Peyer's patch (tissue), 4 donors: ENCODE measurements around the gene FOXO1. TPM values are rescaled to one million over a fixed set of nuclear protein-coding genes. Genes with fewer than 3 reads are reported as not detected.
A peak's percentile ranks its signal among the peaks of the same experiment; 100 is the strongest.
"Not testable (repeated sequence)": the region's sequence is repeated elsewhere in the genome, so short reads cannot be mapped to it uniquely, and the experiment has no call there.

Source experiments
- DNase-seq, 3 donors: peaks; one replicate each; pipeline ENCODE4 v3.0.0-alpha.2; 2017 to 2019
- H3K27ac ChIP-seq, 4 donors: fragments of 200-600 bp; sonication (generic); one replicate each; pipeline ENCODE4 v1.5.1; 2016 to 2019
- H3K27me3 ChIP-seq, 2 donors: fragments of 200-600 bp; sonication (generic); one replicate each; pipeline ENCODE4 v1.5.1; 2019
- H3K36me3 ChIP-seq, 3 donors: fragments of 200-600 bp; sonication (generic); one replicate each; pipeline ENCODE4 v1.5.1; 2016 to 2019
- H3K4me1 ChIP-seq, 4 donors: fragments of 200-600 bp; sonication (generic); one replicate each; pipeline ENCODE4 v1.5.1; 2016 to 2019
- H3K4me3 ChIP-seq, 4 donors: fragments of 200-600 bp; sonication (generic); 1 replicate in 3 of 4; 2 replicates in 1 of 4; pipeline ENCODE4 v1.5.1; 2016 to 2019; ENCODE audit warnings: mild to moderate bottlenecking in 1 of 4
- H3K9me3 ChIP-seq, 4 donors: fragments of 200-600 bp; sonication (generic); one replicate each; pipeline ENCODE4 v1.5.1; 2016 to 2019; ENCODE audit warnings: mild to moderate bottlenecking in 1 of 4
- POLR2A ChIP-seq, 2 donors: fragments of 450-650 bp; IDR thresholded peaks; one replicate each; pipeline ENCODE4 v1.5.1; 2017; ENCODE audit warnings: antibody characterized with exemption in 2 of 2, mild to moderate bottlenecking in 2 of 2, moderate library complexity in 2 of 2
- total RNA-seq, 4 donors: library from RNA; depleted of rRNA; stranded (reverse); fragments of >200 nt; gene quantifications; one replicate each; pipeline ENCODE4 v1.1.0, GENCODE V29; 2016
- TF ChIP-seq, protein P1 (sequence below), 6 experiments: fragments of 450-650 bp in 4 of 6; fragments of 200-600 bp in 2 of 6; sonication (generic) in 1 of 6; IDR thresholded peaks; one replicate each; pipeline ENCODE4 v1.5.1; 2017 to 2019; ENCODE audit warnings: antibody characterized with exemption in 6 of 6, mild to moderate bottlenecking in 3 of 6, moderate library complexity in 1 of 6

Gene FOXO1
- total RNA-seq, result 10 to 100 TPM; 22.2 to 32.2 (median 26.8) TPM

DNA sequence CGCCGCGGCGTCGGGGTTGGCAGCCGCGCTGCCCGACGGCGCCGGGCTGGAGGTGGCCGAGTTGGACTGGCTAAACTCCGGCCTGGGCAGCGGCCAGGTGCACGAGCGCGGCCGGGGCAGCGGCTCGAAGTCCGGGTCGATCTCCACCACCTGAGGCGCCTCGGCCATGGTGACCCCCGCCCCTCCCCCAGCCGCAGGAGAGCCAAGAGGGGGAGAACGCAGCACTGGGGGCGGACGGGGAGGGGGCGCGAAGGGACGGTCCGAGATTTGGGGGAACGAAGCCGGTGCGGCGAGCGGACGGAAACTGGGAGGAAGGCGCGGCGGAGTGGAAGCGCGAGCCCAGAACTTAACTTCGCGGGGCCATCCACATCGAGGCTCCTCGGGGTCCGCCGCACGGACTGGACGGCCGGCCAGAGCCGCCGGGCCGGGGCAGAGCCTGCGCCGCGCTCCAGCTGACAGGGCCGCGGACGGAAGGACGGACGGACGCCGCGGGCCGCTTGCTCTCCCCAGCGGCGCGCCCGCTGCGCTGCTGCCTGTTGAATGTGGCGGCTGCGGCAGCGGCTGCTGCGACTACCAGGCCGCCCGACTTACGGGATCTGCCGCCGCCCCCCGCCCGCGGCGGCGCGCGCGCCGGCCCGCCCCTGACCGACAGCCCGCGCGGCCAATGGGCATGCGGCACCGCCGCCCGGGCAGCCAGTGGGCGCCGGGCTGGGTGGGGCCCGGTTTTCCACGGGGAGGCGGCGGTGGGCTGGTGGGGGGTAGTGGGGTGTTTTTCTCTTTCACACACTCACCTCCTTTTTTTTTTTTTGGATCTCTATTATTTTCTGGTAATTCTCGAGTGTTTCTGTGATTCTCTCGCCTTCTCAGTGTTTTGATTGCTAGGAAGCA, at the start of gene FOXO1:
FOXO1 (minus strand) TSS at position 597 of the 888 bp plus-strand sequence; CDS start at position 168, 429 bp downstream.
- DNase-seq, result peak; percentile 87 to 95 (median 93)
- no peaks in the 10 kb centered on the region for H3K36me3 ChIP-seq
- peaks cover 0 to 18% (median 8%) of the 10 kb centered on the region in 4 donors for H3K4me1 ChIP-seq
- no peaks in the 10 kb centered on the region for H3K9me3 ChIP-seq
- peak within 1 kb of the TSS; percentile 97 to 100 (median 99) for H3K27ac ChIP-seq
- H3K27me3 ChIP-seq, result no peaks in the 10 kb centered on the region
- TF ChIP-seq POLR2A (IDR thresholded peaks at IDR 0.05), result peak; percentile 80 to 98
- TF ChIP-seq, protein P1, sequence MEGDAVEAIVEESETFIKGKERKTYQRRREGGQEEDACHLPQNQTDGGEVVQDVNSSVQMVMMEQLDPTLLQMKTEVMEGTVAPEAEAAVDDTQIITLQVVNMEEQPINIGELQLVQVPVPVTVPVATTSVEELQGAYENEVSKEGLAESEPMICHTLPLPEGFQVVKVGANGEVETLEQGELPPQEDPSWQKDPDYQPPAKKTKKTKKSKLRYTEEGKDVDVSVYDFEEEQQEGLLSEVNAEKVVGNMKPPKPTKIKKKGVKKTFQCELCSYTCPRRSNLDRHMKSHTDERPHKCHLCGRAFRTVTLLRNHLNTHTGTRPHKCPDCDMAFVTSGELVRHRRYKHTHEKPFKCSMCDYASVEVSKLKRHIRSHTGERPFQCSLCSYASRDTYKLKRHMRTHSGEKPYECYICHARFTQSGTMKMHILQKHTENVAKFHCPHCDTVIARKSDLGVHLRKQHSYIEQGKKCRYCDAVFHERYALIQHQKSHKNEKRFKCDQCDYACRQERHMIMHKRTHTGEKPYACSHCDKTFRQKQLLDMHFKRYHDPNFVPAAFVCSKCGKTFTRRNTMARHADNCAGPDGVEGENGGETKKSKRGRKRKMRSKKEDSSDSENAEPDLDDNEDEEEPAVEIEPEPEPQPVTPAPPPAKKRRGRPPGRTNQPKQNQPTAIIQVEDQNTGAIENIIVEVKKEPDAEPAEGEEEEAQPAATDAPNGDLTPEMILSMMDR (IDR thresholded peaks at IDR 0.05), result no peak
- peak within 1 kb of the TSS; percentile 81 to 98 (median 96) for H3K4me3 ChIP-seq

DNA sequence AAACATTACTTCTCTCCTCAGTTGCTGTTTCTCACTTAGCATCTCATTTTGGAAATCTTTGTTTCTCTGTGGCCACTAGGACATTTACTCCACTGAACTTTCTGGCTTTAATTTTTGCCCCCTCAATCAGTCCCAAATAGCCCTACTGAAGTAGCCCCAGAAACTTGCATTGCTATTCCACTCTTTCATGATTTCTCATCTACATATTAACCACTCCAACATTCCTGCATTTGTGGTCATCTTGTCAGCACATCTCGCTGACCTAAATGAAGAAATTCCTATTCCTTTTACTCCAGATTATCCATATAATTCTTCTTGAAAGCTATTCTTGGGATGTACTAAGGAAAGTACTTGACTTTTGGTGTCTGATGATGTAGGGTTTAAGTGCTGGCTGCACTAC, 48.0 kb upstream of the FOXO1 start:
- H3K4me1 ChIP-seq, DNase-seq, H3K27me3 ChIP-seq, H3K9me3 ChIP-seq, H3K4me3 ChIP-seq, H3K27ac ChIP-seq: not testable (repeated sequence)
- peaks cover 0 to 34% (median 0%) of the 10 kb centered on the region in 3 donors for H3K36me3 ChIP-seq

DNA sequence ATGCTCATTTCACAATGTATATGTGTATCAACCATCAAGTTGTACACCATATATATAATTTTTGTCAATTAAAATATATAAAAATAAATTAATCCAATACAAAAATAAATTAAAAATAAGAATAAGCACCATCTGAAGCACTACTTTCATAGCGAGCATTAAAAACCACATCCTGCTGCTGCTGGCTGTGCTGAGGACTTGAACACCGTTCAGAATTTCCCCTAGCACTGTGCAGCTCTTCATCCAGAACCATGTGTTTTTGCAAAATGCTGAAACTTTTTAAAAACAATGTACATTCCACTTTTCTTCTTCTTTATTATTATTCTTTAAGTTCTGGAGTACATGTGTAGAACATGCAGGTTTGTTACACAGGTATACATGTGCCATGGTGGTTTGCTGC, 40.0 kb upstream of the FOXO1 start:
- Histone ChIP-seq H3K27ac (no peak overlapping the region), H3K4me1 (no peaks in the 10 kb centered on the region), H3K27me3 (no peaks in the 10 kb centered on the region), H3K36me3 (no peaks in the 10 kb centered on the region), H3K9me3 (peaks cover 0 to 3% (median 0%) of the 10 kb centered on the region in 4 donors), H3K4me3 (no peak overlapping the region)
- no peak for TF ChIP-seq POLR2A (IDR thresholded peaks at IDR 0.05)
- TF ChIP-seq, protein P1 (IDR thresholded peaks at IDR 0.05), result no peak
- DNase-seq, result no peak

DNA sequence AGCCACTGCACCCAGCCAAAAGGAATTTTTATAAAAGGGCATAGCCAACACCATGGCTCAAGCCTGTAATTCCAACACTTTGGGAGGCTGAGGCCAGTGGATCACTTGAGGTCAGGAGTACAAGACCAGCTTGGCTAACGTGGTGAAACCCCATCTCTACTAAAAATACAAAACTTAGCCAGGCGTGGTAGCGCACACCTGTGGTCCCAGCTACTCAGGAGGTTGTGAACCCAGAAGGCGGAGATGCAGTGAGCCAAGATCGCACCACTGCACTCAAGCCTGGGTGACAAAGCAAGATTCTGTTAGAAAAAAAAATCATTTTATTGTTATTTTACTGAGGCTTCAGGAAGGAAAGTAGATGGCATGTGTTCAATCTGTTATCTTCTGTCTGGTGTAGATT, 31.3 kb upstream of the FOXO1 start:
- Histone ChIP-seq H3K27ac (no peak overlapping the region), H3K36me3 (no peaks in the 10 kb centered on the region), H3K4me3 (no peak overlapping the region), H3K4me1 (no peaks in the 10 kb centered on the region), H3K9me3 (no peaks in the 10 kb centered on the region), H3K27me3 (no peaks in the 10 kb centered on the region)
- no peak for DNase-seq
- TF ChIP-seq, protein P1 (IDR thresholded peaks at IDR 0.05), result no peak
- no peak for TF ChIP-seq POLR2A (IDR thresholded peaks at IDR 0.05)

DNA sequence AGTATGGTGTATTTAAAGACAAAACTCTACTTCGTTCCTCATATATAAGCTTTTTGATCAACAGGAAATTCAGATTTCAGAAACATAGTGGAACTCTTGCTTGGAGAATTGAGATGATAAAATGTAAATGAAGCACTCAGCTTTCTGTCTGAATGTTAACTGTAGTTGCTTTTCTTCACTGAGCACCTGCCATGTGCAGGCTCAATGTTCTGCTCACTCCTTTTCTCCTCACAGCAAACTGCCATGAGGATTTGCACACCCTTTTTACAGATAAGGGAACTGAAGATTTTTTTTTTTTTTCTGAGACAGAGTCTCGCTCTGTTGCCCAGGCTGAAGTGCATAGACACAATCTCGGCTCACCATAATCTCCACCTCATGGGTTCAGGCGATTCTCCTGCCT, 28.0 kb upstream of the FOXO1 start:
- DNase-seq, result no peak
- H3K9me3 ChIP-seq, result no peaks in the 10 kb centered on the region
- H3K4me3 ChIP-seq, result no peak overlapping the region
- no peak overlapping the region for H3K27ac ChIP-seq
- H3K27me3 ChIP-seq, result no peaks in the 10 kb centered on the region
- TF ChIP-seq, protein P1 (IDR thresholded peaks at IDR 0.05), result no peak
- no peak for TF ChIP-seq POLR2A (IDR thresholded peaks at IDR 0.05)
- no peaks in the 10 kb centered on the region for H3K4me1 ChIP-seq
- H3K36me3 ChIP-seq, result no peaks in the 10 kb centered on the region

DNA sequence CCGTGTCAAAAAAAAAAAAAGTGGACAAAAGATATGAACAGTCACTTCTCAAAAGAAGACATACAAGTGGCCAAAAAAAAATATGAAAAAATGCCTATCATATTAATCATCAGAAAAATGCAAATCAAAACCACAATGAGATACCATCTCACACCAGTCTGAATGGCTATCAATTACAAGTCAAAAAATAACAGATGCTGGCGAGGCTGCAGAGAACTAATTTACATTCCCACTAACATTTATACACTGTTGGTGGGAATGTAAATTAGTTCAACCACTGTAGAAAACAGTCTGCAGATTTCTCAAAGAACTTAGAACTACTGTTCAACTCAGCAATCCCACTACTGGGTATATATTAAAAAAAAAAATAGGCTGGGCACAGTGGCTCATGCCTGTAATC, 26.5 kb upstream of the FOXO1 start:
- no peaks in the 10 kb centered on the region for H3K27me3 ChIP-seq
- H3K36me3 ChIP-seq, result no peaks in the 10 kb centered on the region
- no peaks in the 10 kb centered on the region for H3K9me3 ChIP-seq
- H3K27ac ChIP-seq, result no peak overlapping the region
- H3K4me1 ChIP-seq, result no peaks in the 10 kb centered on the region
- TF ChIP-seq, protein P1 (IDR thresholded peaks at IDR 0.05), result no peak
- no peak for TF ChIP-seq POLR2A (IDR thresholded peaks at IDR 0.05)
- no peak overlapping the region for H3K4me3 ChIP-seq
- DNase-seq, result no peak
